Measurements from ENCODE around the gene TNRC18.

DNA sequence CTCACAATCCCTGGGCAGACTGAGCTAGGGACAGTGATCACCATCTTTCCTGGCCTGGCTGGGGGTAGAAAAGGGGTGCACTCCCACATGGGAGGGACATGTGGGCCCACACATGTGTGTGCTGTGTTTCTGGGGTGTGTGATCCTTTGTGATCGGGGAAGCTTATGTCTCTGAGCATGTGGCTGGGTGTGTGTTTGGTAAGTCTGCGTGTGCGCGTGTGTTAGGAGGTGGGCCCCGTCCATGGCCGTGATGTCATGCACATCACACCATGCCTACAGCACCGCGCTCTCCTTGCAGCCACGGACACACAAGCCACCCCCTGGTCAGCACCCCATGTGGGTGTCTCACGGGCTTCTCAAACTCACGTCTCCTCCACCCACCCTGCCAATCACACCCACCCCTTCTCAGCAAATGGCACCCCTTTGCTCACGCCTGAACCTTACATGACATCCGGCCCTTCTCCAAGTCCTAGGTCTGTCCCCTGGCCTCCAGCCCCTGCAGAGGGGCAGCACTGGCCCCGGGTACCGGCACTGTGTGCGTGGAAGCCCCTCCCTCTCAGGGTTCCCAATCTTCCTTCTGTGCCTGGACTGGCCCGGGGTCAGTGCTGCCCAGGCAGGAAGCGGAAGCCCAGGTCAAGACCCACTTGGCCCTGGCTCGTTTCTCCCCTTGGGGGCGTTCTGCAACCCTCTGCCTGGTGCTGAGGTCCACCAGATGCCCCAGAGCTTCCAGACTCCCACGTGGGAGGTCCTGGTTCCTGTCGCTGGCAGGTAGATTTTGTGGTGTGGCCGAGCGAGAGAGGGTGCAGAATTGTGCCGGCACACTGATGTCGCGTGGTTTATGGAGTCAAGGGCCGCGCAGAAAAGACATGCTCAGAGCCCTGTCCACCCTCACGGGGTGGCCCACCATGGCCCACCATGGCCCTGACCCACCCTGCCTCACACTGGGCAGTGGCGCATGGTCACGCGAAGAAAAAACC is 128.3 kb downstream of the TNRC18 start:
- TF ChIP-seq POLR2A (IDR thresholded peaks at IDR 0.05; ENCODE audit: low read length), result no peak
- no peak for TF ChIP-seq GATA1 (IDR thresholded peaks at IDR 0.05; ENCODE audit: low read depth, low read length)
